MM.1S (cell line): ENCODE data around the gene TMEM121.
A peak's percentile ranks its signal among the peaks of the same experiment; 100 is the strongest.

Experiments used
- EZH2 ChIP-seq: fragments of 300-600 bp; sonication (generic); optimal IDR thresholded peaks from 2 replicates; pipeline ENCODE3; 2017; ENCODE audit warnings: low read depth, mild to moderate bottlenecking, antibody characterized with exemption, low read length, mixed read lengths
- EZH2phosphoT487 ChIP-seq: fragments of 300-600 bp; sonication (generic); IDR thresholded peaks from 2 replicates; pipeline ENCODE4 v1.6.1; 2018; ENCODE audit warnings: antibody characterized with exemption, low read length
- TF ChIP-seq, protein P1 (sequence below): fragments of 300-600 bp; sonication (generic); IDR thresholded peaks from 2 replicates; pipeline ENCODE4 v1.5.1; 2016; ENCODE audit warnings: antibody characterized with exemption, low read length, mixed read lengths

- TF ChIP-seq, protein P1, sequence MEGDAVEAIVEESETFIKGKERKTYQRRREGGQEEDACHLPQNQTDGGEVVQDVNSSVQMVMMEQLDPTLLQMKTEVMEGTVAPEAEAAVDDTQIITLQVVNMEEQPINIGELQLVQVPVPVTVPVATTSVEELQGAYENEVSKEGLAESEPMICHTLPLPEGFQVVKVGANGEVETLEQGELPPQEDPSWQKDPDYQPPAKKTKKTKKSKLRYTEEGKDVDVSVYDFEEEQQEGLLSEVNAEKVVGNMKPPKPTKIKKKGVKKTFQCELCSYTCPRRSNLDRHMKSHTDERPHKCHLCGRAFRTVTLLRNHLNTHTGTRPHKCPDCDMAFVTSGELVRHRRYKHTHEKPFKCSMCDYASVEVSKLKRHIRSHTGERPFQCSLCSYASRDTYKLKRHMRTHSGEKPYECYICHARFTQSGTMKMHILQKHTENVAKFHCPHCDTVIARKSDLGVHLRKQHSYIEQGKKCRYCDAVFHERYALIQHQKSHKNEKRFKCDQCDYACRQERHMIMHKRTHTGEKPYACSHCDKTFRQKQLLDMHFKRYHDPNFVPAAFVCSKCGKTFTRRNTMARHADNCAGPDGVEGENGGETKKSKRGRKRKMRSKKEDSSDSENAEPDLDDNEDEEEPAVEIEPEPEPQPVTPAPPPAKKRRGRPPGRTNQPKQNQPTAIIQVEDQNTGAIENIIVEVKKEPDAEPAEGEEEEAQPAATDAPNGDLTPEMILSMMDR = peak; percentile 17; the same call in 1 of the 2 replicates
- no peak for TF ChIP-seq EZH2
- TF ChIP-seq EZH2phosphoT487 = no peak
These were observed 40.6 kb upstream of the TMEM121 start for GRCh38 chr14:105485739-105486162.
